IMR-90 (cell line): ENCODE data around the gene CCDC177. TPM values are rescaled to one million over a fixed set of nuclear protein-coding genes. Genes with fewer than 3 reads are reported as not detected.

Experiments
- ATAC-seq: fragments of 200-7000 bp; cut with Tn5 transposase; 2 replicates; pipeline ENCODE4 v1.9.1; 2020; ENCODE audit warnings: low read depth, mild to moderate bottlenecking, moderate library complexity
- BruUV-seq: library from RNA; stranded (reverse); fragments of 400-500 nt; replicated peaks from 2 replicates; lab custom pipeline; 2021; lab: Mats Ljungman, UMichigan
- CTCF ChIA-PET: fragments of 300-600 bp; formaldehyde crosslinking; extraction: SDS; loops from one replicate; lab custom pipeline; 2021; ENCODE audit warnings: antibody characterized with exemption; lab: Yijun Ruan, JAX
- POLR2A ChIA-PET: fragments of 300-600 bp; sonication (Branson Sonifier 250); formaldehyde crosslinking; loops from one replicate; lab custom pipeline; 2022; ENCODE audit warnings: antibody characterized with exemption; ENCODE audit not compliant: unreplicated experiment; lab: Charles Lee
- DNase-seq: peaks from one replicate; pipeline ENCODE4 v3.0.0; 2013
- H2AFZ ChIP-seq: replicated peaks from 2 replicates; pipeline ENCODE3; 2013; ENCODE audit warnings: low read length, mild to moderate bottlenecking; ENCODE audit not compliant: poor library complexity
- H2AK5ac ChIP-seq: 2 replicates; pipeline ENCODE4 v1.6.1; 2013; ENCODE audit warnings: low read depth, low read length, inconsistent platforms
- H2AK9ac ChIP-seq: replicated peaks from 2 replicates; pipeline ENCODE3; 2013; ENCODE audit warnings: mild to moderate bottlenecking, low read depth, low read length, moderate library complexity; ENCODE audit not compliant: poor library complexity
- H2BK120ac ChIP-seq: 2 replicates; pipeline ENCODE4 v1.6.1; 2013; ENCODE audit warnings: low read depth, low read length, inconsistent platforms
- H2BK15ac ChIP-seq: 3 replicates; pipeline ENCODE4 v1.6.1; 2013; ENCODE audit warnings: low read depth, low read length, inconsistent platforms
- H2BK20ac ChIP-seq: 2 replicates; pipeline ENCODE4 v1.6.1; 2013; ENCODE audit warnings: low read depth, mild to moderate bottlenecking, inconsistent platforms, low read length, moderate library complexity
- H2BK5ac ChIP-seq: 2 replicates; pipeline ENCODE4 v1.6.1; 2013; ENCODE audit warnings: mild to moderate bottlenecking, low read depth, low read length, inconsistent platforms; ENCODE audit not compliant: poor library complexity, severe bottlenecking
- H3K14ac ChIP-seq: replicated peaks from 2 replicates; pipeline ENCODE4 v1.6.1; 2013; ENCODE audit warnings: low read depth, low read length, inconsistent platforms
- H3K18ac ChIP-seq: 2 replicates; pipeline ENCODE4 v1.6.1; 2013; ENCODE audit warnings: low read depth, low read length, control low read depth
- H3K23ac ChIP-seq: 2 replicates; pipeline ENCODE4 v1.6.1; 2013; ENCODE audit warnings: low read depth, low read length, inconsistent platforms
- H3K27ac ChIP-seq: 2 replicates; pipeline ENCODE4 v1.5.1; 2013; ENCODE audit warnings: mild to moderate bottlenecking, control low read depth, low read length; ENCODE audit not compliant: insufficient read depth
- H3K27me3 ChIP-seq: 2 replicates; pipeline ENCODE4 v1.6.1; 2013; ENCODE audit warnings: low read length; ENCODE audit not compliant: control insufficient read depth, insufficient read depth
- H3K36me3 ChIP-seq: 2 replicates; pipeline ENCODE4 v1.6.1; 2013; ENCODE audit warnings: low read length, mixed read lengths; ENCODE audit not compliant: control insufficient read depth, insufficient read depth
- H3K4ac ChIP-seq: 2 replicates; pipeline ENCODE4 v1.6.1; 2013; ENCODE audit warnings: low read depth, low read length, inconsistent platforms
- H3K4me1 ChIP-seq: 2 replicates; pipeline ENCODE4 v1.6.1; 2013; ENCODE audit warnings: low read length, mixed read lengths; ENCODE audit not compliant: control insufficient read depth, insufficient read depth
- H3K4me2 ChIP-seq: 2 replicates; pipeline ENCODE4 v1.6.1; 2013; ENCODE audit warnings: low read depth, mild to moderate bottlenecking, control low read depth, low read length, moderate library complexity
- H3K4me3 ChIP-seq: 2 replicates; pipeline ENCODE4 v1.5.1; 2013; ENCODE audit warnings: low read depth, mild to moderate bottlenecking, control low read depth, low read length, moderate library complexity; ENCODE audit not compliant: insufficient read depth
- H3K56ac ChIP-seq: 2 replicates; pipeline ENCODE4 v1.6.1; 2013; ENCODE audit warnings: low read length, inconsistent platforms; ENCODE audit not compliant: insufficient read depth; ENCODE audit errors: extremely low read depth
- H3K79me1 ChIP-seq, 2 experiments: 2 replicates each; pipeline ENCODE4 v1.6.1; 2013; ENCODE audit warnings: low read length in 2 of 2, inconsistent platforms in 1 of 2, low read depth in 1 of 2
- H3K9ac ChIP-seq: 2 replicates; pipeline ENCODE4 v1.6.1; 2013; ENCODE audit warnings: low read depth, low read length, control low read depth
- H3K9me1 ChIP-seq: 2 replicates; pipeline ENCODE4 v1.6.1; 2013; ENCODE audit warnings: low read length, inconsistent platforms; ENCODE audit not compliant: insufficient read depth
- H3K9me3 ChIP-seq: 2 replicates; pipeline ENCODE4 v1.6.1; 2013; ENCODE audit warnings: low read length; ENCODE audit not compliant: control insufficient read depth, insufficient read depth
- H4K20me1 ChIP-seq: 2 replicates; pipeline ENCODE4 v1.6.1; 2013; ENCODE audit warnings: low read length, inconsistent platforms; ENCODE audit not compliant: insufficient read depth
- H4K5ac ChIP-seq: 2 replicates; pipeline ENCODE4 v1.6.1; 2013; ENCODE audit warnings: mild to moderate bottlenecking, low read depth, low read length, control low read depth
- H4K8ac ChIP-seq, 2 experiments: 2 replicates each; pipeline ENCODE4 v1.6.1; 2013; ENCODE audit warnings: low read depth in 2 of 2, low read length in 2 of 2, control low read depth in 1 of 2, inconsistent platforms in 1 of 2
- H4K91ac ChIP-seq: 2 replicates; pipeline ENCODE4 v1.6.1; 2013; ENCODE audit warnings: low read depth, low read length, inconsistent platforms; ENCODE audit not compliant: insufficient read depth
- CHD1 ChIP-seq: IDR thresholded peaks from 2 replicates; pipeline ENCODE4 v1.6.1; 2012; ENCODE audit warnings: low read depth, low read length, improper control_type of control experiment
- FOS ChIP-seq: fragments of 150-350 bp; IDR thresholded peaks from 2 replicates; pipeline ENCODE4 v1.6.1; 2016; ENCODE audit warnings: low read depth, low read length
- MAFK ChIP-seq: IDR thresholded peaks from 2 replicates; pipeline ENCODE4 v1.6.1; 2012; ENCODE audit warnings: low read depth, low read length, improper control_type of control experiment
- MAZ ChIP-seq: IDR thresholded peaks from 2 replicates; pipeline ENCODE4 v1.6.1; 2012; ENCODE audit warnings: low read depth, mild to moderate bottlenecking, low read length, improper control_type of control experiment, moderate library complexity, borderline replicate concordance
- NFE2L2 ChIP-seq: fragments of 150-350 bp; IDR thresholded peaks from 2 replicates; pipeline ENCODE4 v1.6.1; 2016; ENCODE audit warnings: low read depth, mild to moderate bottlenecking, low read length
- RCOR1 ChIP-seq: IDR thresholded peaks from 2 replicates; pipeline ENCODE4 v1.6.1; 2012; ENCODE audit warnings: mild to moderate bottlenecking, low read length, improper control_type of control experiment; ENCODE audit not compliant: insufficient replicate concordance
- WGBS, 2 experiments: methylation state at CpG; one replicate each; pipeline versions ENCODE4 v1.1.5 to v1.1.7; 2013; ENCODE audit warnings: missing lambda C conversion rate in 2 of 2; ENCODE audit not compliant: insufficient read length in 1 of 2; ENCODE audit errors: extremely low coverage in 2 of 2; 5-methylcytosine and 5-hydroxymethylcytosine counted together
- dilution Hi-C: fragments of 300-500 bp; cut with HindIII; formaldehyde crosslinking; loops from one replicate; pipeline ENCODE4 v1.14.3; 2018; ENCODE audit warnings: low sequenced_read_pairs; ENCODE audit not compliant: unreplicated experiment
- in situ Hi-C: fragments of 300-500 bp; cut with MboI; formaldehyde crosslinking; loops from 3 replicates; pipeline ENCODE4 v1.14.3; 2019; ENCODE audit warnings: low sequenced_read_pairs, inconsistent platforms, mixed read lengths
- intact Hi-C: fragments of 100-400 bp; cut with micrococcal nuclease; formaldehyde crosslinking; loops from 2 replicates; pipeline ENCODE4 v1.10.0; 2022
- polyA plus RNA-seq, 3 experiments: library from polyadenylated mRNA; depleted of rRNA; stranded (reverse); fragments of >200 nt; gene quantifications; 2 replicates each; pipeline ENCODE4 v1.2.3, GENCODE V29; 2012; ENCODE audit warnings: low replicate concordance in 1 of 3
- total RNA-seq: library from RNA; depleted of rRNA; stranded (reverse); fragments of >200 nt; gene quantifications from 2 replicates; pipeline ENCODE4 v1.2.3, GENCODE V29; 2012
- TF ChIP-seq, protein P1 (sequence below): fragments of 150-350 bp; IDR thresholded peaks from 2 replicates; pipeline ENCODE4 v1.6.1; 2017; ENCODE audit warnings: mild to moderate bottlenecking, antibody characterized with exemption, low read length, low read depth

CCDC177 gene
- total and polyA plus RNA-seq, 2 of the 4 experiments (the other 2 are of a cell fraction), result not detected

DNA sequence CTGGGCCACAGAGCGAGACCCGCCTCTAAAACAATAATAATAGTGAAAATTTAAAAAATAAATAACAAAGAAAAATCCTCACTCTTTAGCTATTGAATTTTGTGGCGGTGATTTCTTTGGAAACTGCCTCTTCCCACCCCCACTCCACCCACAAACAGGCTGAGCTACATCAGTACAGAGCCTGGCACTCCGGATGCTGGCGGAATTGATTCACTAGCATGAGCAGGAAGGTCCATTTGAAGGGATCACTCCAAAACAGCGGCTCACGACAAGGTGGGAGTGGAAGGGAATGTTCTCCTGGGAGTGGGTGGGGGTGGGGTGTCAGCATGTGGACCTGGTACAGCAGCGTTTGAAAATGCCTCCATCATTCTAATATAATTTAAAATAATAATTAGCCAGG, 26.1 kb downstream of the CCDC177 start:
- no peak overlapping the region for H2AK9ac ChIP-seq
- no peak overlapping the region for H4K8ac ChIP-seq
- H2AFZ ChIP-seq, result no peak overlapping the region
- H3K9ac ChIP-seq, result no peak overlapping the region
- H2BK120ac ChIP-seq, result no peak overlapping the region
- dilution Hi-C loops, result no loop called here
- in situ Hi-C loops, result no loop called here
- no peak overlapping the region for H4K91ac ChIP-seq
- TF ChIP-seq RCOR1 (no peak), FOS (no peak), MAZ (no peak), MAFK (no peak), CHD1 (no peak), NFE2L2 (no peak)
- TF ChIP-seq, protein P1, sequence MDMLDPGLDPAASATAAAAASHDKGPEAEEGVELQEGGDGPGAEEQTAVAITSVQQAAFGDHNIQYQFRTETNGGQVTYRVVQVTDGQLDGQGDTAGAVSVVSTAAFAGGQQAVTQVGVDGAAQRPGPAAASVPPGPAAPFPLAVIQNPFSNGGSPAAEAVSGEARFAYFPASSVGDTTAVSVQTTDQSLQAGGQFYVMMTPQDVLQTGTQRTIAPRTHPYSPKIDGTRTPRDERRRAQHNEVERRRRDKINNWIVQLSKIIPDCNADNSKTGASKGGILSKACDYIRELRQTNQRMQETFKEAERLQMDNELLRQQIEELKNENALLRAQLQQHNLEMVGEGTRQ, result no peak
- H3K36me3 ChIP-seq, result no peaks in the 10 kb centered on the region
- H3K56ac ChIP-seq, result no peak overlapping the region
- no peak overlapping the region for H2BK5ac ChIP-seq
- intact Hi-C loops, result no loop called here
- no peak overlapping the region for H3K4ac ChIP-seq
- H3K9me1 ChIP-seq, result no peaks in the 10 kb centered on the region
- no peak overlapping the region for H4K5ac ChIP-seq
- H2BK15ac ChIP-seq, result no peak overlapping the region
- H2BK20ac ChIP-seq, result no peak overlapping the region
- H3K4me2 ChIP-seq, result no peak overlapping the region
- BruUV-seq, result no TSS peak
- ChIA-PET CTCF (interaction anchor here (0.6 to 1.5 kb wide), 4 partner anchors 9 to 43 kb away, joined by 3 to 5 read pairs (median 4); no protein-coding TSS in a partner anchor), POLR2A (no interaction called here)
- WGBS, 2 experiments, result no CpG with 5 or more reads among the region's 8 CpGs
- no peaks in the 10 kb centered on the region for H3K4me1 ChIP-seq
- H3K27ac ChIP-seq, result no peak overlapping the region
- H3K4me3 ChIP-seq, result no peak overlapping the region
- no peak overlapping the region for H3K23ac ChIP-seq
- H3K18ac ChIP-seq, result no peak overlapping the region
- no peaks in the 10 kb centered on the region; the same call in 1 of the 2 replicates for H3K9me3 ChIP-seq
- no peaks in the 10 kb centered on the region for H3K79me1 ChIP-seq
- H2AK5ac ChIP-seq, result no peak overlapping the region
- H4K20me1 ChIP-seq, result no peaks in the 10 kb centered on the region
- H3K14ac ChIP-seq, result no peak overlapping the region
- peaks cover 24% of the 10 kb centered on the region for H3K27me3 ChIP-seq
- no peak for DNase-seq
- ATAC-seq, result no peak
